GM19043 (cell line): ENCODE data around the gene IGF2.
"Not testable (repeated sequence)": the region's sequence is repeated elsewhere in the genome, so short reads cannot be mapped to it uniquely, and the experiment has no call there.

ENCODE experiments used
- ATAC-seq: cut with Tn5 transposase; IDR thresholded peaks from one replicate; pipeline ENCODE4 v1.9.1; 2021; ENCODE audit warnings: low read depth; ENCODE audit not compliant: unreplicated experiment

Gene IGF2, protein sequence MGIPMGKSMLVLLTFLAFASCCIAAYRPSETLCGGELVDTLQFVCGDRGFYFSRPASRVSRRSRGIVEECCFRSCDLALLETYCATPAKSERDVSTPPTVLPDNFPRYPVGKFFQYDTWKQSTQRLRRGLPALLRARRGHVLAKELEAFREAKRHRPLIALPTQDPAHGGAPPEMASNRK

DNA sequence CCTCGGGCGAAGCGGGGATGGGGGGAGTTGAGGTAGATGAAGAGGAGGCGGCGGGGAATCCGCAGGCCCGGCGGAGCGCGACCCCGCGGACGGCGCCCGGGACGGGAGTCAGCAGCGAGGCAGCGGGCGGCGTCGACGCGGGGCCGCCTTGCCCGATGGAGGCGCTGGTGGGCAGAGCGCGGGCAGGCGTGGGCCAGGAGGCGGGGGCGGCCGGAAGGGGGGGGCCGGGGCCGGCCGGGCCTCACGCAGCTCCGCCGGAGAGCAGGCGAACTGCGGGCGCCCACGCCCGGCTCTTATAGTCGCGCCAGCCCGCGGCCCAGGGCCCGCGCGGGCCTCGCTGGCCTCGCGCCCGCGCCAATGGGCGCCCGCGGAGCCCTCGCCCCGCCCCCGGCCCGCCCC, at the start of gene IGF2:
Gene IGF2 (minus strand): TSS at position 267 of the 399 bp plus-strand sequence. CDS start 3,866 bp downstream, outside the sequence.
- no peak for ATAC-seq

DNA sequence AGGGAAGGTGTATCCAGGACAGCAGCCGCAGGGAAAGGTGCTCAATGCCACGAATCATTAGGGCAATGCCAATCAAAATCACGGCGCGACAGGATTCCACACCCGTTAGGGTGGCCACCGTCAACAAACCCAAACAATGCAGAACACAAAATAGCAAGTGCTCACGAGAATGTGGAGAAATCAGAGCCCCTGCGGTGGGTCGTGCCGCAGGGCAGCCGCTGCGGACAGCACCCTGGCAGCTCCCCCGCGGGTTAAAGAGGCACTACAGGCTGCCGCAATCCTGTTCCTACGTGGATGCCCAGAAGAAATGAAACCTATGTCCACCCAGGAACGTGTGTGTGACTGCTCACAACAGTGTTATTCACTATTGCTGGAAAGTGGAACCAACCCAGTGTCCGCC, 49.6 kb upstream of the IGF2 start:
- ATAC-seq: no peak

DNA sequence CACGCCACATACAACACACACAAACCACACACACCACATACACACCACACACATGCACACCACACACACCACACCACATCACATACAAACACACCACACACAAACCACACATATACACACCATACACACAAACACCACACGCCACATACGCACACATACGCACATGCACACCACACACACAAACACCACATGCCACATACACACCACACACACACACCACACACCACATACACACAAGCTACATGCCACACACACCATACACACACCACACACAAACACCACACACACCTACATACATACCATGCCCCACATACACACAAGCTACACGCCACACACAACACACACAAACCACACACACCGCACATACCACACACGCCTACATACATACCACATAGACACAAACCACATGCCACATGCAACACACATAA, 48.1 kb upstream of the IGF2 start:
- no peak for ATAC-seq

DNA sequence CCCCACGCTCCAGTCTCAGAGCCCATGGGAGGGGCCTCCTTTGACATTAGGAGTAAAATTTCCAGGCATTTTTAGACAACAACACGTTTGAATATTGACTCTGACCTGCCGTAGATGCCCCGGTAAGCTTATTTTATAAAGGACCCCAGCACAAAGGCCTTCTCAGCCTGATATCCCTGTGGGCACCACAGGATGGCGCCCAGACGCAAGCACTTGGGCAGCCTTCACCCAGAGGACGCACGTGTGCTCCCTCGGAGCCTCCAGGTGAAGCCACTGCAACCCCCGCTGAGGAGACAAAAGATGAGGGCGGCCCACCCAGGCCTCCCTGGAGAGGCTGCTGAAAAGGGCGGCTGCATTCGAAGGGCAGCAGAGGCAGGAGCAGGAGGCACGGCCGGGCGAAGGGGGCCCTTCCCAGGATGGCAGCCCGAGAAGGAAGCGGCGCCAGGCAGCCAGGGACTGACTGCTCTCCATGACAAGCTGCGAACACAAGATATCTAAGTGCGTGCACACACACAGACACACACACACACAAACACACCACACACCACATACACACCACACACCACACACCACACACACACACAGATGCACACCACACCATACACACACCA, 47.6 kb upstream of the IGF2 start:
- ATAC-seq: no peak

DNA sequence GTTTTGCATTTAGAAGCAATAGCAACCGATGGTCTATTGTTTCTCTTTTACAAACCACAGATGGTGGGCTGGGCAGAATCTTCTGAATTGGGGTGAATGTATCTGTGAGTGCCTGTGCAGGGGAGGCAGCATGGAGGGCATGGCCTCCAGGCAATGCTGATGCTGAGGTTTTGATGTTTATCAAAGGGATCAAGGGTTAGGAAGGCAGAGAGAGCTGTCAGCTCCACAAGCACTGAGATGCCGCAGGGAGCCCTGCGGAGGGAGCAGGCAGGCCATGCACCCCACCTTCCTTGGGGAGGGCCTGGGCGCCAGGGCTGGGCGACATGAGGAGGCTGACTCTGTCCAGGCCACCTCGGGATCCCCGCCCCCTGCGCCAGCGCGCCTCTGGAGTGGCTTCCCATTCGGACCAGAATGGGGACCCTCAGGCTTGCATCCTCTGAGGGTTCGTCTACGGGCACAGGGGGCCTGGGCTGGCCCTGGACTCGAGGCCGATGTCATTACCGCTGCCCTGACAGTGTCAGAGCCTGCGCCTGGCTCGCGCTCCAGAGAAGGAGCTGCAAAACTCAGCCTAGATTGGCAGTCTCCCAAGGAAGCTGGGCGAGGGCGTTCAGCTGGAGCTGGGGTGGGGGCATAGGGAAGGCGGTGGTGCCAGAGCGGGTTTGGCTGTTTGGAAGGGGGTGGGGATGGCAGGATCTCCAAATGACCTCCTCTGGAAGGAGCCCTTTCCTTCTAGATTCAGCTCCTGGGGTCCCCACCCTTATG, 46.3 kb upstream of the IGF2 start:
- no peak for ATAC-seq

DNA sequence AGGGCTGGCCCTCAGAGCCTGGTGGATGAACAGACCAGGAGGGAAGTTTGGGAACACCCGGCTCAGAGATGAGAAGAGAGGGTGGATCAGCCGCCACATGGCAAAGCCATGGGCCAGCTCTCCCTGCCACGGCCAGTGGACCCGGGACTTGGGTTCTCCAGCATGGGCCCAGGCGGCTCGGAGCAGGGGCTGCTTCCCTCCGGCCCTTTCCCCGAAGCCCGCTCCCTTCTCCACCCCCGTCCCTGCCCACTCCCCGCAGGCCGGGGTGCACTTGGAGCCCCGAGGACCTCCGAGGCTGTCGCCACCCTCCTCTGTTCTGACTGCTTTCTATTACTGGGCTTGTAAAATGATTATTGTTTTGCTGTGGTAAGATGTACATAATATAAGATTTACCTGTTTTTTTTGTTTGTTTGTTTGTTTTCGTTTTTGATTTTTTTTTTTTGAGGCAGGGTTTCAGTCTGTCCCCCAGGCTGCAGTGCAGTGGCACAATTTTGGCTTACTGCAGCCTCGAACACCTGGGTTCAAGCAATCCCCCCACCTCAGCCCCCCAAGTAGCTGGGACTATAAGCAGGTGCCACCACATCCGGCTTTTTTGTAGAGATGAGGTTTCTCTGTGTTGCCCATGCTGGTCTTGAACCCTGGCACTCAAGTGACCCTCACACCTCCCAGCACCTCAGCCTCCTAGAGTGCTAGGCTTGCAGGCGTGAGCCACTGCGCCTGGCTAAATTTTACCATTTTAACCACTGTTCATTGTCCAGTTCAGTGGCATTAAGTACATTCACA, 43.7 kb upstream of the IGF2 start:
- ATAC-seq: no peak

DNA sequence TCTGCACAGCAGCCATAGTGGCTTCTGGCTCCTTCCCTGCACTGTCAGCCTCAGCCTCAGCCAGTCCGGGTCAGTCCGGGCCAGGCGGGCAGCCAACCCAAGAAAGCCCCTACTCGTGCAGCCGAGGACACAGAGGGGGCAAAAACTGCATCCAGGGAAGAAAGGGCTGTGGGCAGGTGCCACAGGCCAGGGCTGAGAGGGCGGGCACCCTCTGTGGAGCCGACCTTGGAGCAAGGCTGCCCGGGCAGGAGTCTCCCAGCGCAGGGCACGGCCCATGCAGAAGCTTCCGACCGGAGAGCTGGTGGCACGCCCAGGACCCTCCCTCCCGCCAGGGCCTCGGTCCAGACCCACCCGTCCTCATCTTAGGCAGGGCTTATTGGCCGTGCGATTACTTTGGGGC, 42.9 kb upstream of the IGF2 start:
- no peak for ATAC-seq

DNA sequence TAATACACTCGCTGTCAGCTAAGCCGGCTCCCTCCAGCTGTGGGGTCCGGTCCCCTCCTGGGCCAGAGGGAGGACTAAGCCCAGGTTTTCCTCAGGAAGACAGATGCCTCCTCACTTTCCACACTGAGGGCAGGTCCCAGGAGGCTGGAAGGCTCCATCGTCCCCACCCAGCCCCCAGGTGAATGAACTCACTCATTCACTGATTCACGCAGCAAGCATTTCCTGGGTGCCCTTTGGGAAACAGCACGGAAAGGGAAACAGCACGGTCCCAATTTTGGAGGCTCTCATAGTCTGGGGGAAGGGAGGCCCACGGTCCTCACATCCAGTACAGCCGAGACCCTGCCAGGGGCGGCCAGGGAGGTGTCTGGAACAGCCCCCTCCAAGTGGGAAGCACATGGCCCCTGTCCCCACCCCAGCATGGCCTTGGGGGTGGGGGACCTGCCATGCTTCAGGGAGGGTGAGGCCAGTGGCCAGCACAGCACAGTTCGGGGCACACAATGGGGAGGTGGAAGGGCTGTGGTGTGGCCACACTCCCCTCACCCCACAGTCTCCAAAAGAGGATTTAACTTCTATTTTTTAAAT, 41.7 kb upstream of the IGF2 start:
- no peak for ATAC-seq

DNA sequence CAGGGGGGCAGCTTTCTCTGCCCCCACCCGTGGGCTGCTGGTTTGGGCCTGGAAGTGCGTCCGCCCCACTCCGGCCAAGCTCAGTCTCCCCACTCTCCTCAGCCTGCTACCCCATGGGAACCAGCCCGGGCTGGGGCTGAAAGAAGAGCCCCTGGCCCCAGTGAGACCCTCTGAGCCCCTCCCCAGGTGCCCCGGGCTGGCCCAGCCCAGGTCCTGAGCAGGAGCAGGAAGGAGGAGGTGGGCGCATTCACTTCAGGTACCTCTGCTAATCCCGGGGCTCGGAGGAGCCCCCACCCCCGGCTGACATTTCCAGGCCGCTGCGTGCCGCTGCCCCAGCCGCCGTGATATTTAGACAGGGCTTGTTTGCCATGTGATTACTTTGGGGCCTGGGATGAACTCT, 41.2 kb upstream of the IGF2 start:
- no peak for ATAC-seq

DNA sequence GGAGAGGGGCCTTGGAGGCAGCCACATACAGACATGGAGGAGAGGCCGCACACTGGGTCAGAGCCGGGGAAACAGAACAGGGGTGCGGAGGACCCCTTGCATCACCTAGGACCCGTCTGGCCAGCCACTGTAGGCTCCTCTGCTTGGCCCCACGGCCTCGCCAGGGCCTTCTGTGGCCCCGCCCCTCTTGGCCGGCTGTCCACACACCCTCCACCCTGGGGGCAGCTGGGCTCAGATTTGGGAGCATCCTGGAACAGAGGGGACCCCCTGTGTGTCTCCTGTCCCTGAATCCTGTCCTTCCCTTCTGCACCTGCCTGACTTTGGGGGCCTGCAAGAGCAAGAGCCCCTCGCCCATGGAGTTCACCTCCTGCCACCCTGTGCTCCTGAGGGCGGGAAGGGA, 40.3 kb upstream of the IGF2 start:
- no peak for ATAC-seq

DNA sequence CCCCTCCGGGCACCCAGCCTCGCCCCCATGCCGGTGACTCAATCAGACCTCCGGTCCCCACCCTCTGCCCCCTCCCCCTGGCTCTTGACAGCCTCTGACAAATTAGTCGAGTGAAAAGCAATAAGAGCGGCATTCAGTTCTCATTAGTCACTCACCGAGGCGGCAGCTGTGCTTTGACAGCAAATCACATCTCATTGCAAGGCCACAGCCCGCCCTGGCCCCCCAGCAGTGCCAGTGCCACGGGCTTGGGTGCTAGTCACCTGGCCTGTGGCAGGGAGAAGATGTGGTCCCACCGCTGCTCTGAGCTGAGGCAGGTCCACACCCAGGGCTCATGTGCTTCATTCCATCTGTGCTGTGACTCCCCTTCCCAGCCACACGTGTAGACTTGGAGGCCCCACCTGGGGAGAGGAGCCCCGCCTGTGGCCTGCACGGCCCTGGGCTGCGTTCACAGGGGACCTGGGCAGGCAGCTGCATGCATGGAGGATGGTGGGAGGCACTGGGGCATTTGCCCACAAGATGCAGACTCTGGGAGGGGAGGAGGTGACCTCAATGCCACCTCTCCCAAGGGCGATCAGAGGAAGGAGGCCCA, 39.8 kb upstream of the IGF2 start:
- no peak for ATAC-seq

DNA sequence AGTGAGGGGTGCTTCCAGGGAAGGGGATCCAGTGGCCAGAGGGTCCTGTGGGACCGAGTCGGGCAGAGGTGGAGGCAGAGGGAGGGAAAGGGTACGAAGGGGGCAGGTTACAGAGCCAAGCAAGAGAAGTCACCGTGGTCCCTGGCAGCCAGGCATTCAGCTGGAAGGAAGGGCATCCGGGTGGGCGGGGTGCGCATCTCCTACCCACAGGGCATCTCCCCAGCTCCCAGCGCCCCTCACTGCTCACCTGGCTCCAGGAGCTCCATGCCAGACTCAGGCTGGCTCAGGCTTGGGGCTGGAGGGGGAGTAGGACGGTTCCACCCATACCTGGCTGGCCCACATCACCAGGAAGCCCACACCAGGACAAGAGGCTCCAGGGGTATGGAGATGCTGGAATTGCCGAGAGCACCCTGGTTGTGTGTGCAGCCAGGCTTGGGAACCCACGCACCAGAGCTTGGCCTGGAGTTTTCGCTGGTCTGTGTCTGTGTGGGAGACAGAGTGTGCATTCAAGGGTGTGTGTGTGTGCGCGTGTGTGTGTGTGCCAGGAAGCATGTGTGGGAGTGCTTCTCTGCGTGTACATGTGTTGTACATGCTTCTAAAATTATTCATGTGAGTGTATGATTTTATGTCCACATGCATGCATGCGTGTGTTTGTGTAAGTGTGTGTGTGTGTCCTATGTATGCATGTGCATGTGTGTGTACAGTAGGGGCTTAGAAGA, 39.0 kb upstream of the IGF2 start:
- ATAC-seq: not testable (repeated sequence)

DNA sequence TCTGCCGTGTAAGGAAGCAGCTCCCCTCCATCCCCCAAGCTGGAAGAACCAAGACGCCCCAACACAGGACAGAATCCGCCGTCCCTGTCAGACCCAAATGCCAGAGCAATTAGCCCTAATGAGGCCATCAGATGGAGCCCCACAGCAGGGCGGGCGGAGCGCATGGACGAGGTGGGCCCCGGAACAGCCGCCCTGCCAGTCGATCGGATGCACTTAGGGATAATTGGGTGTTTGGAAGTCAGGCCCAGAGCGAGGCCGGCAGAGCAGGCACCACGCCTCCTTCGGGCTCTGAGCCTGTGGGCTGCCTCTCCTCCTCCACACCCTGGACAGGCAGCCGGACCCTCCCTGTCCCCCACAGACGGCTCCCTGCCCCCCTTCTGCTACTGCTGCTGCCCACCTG, 37.9 kb upstream of the IGF2 start:
- no peak for ATAC-seq

DNA sequence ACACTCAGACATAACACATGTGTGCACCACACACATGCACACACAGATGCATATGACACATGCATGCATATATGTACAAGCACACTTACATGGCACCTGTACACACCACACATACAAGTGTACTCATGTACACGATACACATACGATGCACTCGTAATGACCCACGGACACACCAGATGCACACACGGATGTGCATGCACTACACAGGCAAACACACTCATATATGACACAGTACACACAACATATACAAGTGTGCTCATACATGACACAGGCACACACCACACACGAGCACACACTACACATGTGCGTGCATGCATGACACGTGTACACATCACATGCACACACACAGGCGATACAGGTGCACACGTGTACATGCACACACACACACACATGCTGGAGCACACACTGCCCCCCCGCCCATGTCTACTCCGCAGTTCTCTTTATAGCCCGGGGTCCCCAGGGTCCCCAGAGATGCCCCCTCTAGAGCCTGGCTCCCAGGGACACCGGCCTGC, 37.3 kb upstream of the IGF2 start:
- no peak for ATAC-seq

DNA sequence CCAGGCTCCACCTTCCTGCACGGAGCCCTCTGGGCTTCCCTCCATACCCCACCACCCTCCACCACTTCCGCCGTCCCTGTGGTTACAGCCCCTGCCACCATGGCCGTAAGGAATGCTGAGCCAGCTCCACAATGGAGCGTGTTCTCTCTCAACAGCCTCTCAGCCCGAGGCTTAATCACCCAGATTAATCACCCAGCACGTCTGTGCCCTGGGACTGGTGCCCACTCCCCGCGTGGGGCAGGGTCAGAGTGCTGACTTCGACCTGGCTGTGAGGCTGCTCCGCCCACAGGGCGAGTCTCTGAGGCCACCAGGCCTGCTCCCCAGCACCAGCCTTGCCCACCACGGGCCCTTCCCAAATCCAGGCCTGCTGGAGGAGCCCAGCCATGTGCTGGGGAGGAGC, 36.5 kb upstream of the IGF2 start:
- ATAC-seq: no peak

DNA sequence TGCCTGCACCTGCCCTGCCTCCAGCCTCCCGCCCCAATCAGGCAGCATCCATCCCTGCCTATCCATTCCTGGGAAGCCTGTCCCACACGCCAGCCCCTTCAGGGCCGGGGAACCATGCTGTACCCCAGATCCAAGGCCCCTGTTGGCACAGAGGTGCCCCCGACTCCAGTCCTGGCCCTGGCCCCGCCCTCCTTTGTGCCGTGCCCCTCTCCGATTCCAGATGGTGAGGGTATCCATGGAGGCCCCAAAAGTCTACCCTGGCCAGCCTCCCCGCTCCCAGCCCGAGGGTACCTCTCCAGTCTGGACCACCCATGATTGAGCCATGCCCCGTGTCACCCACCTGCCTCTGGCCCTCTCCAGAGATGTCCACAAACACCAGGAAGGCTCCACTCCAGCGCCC, 35.2 kb upstream of the IGF2 start:
- no peak for ATAC-seq

DNA sequence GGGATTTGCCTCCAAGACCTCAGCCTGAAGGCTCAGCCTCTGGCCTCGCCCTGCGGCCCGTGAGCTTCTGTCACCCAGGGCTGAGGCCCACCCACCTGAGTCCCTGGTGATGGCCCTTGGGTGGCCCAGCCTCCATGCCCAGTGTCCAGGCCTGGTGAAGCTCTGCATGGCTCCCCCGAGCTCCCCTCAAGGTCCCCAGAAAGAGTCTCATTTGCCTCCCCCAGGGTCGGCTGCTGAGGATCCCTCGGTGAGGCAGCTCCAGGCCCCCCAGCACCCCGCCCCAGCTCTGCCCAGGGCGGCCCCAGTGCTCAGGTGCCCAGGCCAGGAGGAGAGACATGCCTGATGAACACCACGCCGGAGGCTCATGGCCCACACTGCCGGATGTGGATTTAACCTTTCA, 34.6 kb upstream of the IGF2 start:
- no peak for ATAC-seq

DNA sequence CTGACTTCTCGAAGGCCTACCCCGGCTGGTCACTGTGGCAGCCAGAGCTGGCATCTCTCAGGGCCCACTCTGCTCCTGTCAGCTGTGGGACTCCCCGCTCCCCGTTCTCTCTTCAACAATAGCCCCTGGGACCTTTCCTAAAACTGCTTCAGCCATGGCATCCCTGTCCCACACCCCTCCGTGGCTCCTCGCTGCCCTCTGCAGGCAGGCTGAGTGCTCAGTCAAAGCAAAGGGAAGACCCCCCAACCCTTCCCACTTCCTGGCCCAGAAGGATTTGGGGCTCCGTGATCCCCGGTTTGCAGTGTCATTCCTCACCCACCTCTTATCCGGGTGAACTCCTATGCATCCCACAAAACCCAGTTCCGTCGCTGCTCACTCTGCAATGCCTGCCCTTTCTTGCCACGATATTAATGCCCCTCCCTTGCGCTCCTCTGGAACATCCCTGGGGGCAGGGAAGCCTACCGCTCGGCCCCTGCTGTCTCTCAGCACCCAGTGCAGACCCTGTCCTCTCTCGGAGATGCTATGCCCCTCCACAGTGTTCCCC, 34.0 kb upstream of the IGF2 start:
- ATAC-seq: no peak

DNA sequence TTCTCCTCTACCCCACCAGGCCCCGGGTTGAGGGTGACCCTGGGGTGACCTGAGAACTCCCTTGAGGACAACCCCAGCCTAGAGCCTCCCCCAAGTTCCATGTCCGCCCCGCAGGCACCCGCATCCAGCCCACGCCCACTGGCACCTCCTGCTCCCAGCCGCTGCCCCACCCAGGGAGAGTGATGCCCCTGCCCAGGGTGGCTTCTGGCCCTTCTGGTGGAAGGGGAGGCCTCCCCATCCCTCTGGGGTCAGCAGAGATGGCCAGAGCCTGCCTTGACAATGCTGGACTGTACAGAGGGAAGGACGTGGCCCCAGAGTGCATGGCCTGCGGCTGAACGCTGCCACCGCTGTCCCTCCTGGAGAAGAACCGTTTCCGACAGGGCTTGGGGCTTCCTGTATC, 33.5 kb upstream of the IGF2 start:
- no peak for ATAC-seq
